K562 (cell line): ENCODE data around the gene DLGAP1. TPM values are rescaled to one million over a fixed set of nuclear protein-coding genes. Genes with fewer than 3 reads are reported as not detected.

ENCODE experiments used
- ATAC-seq: fragments of 200-7000 bp; cut with Tn5 transposase; 3 replicates; pipeline ENCODE4 v1.9.1; 2020; ENCODE audit warnings: moderate library complexity
- BruUV-seq: library from RNA; stranded (reverse); fragments of 400-500 nt; replicated peaks from 2 replicates; lab custom pipeline; 2021; lab: Mats Ljungman, UMichigan
- CTCF ChIA-PET: fragments of 300-600 bp; formaldehyde crosslinking; extraction: SDS; loops from one replicate; lab custom pipeline; 2021; ENCODE audit warnings: low intra/inter-chr PET ratio; lab: Yijun Ruan, JAX
- POLR2A ChIA-PET: fragments of 300-600, 350-650 bp; sonication (Branson Sonifier 250); formaldehyde crosslinking; extraction: SDS; loops from one replicate; lab custom pipeline; 2021; ENCODE audit warnings: antibody characterized with exemption, inconsistent platforms; lab: Yijun Ruan, JAX
- DNase-seq, 4 experiments: peaks; one replicate each; pipeline versions ENCODE4 v3.0.0 to v3.0.0-alpha.2; 2011 to 2018; ENCODE audit warnings: low spot score in 3 of 4, mixed read lengths in 3 of 4; ENCODE audit errors: extremely low read depth in 1 of 4
- FAIRE-seq: peaks from 2 replicates; lab custom pipeline; 2011; peaks lifted over from hg19 to GRCh38; lab: Jason Lieb, UNC
- H2AFZ ChIP-seq: 2 replicates; pipeline ENCODE4 v1.6.0; 2011; ENCODE audit warnings: low read depth, low read length, control low read depth, inconsistent platforms
- H3K27ac ChIP-seq: fragments of 200-600 bp; 3 replicates; pipeline ENCODE4 v1.8.0; 2011; ENCODE audit warnings: low read depth, mild to moderate bottlenecking, control low read depth, inconsistent platforms, low read length, moderate library complexity, mixed read lengths; ENCODE audit errors: extremely low read depth
- H3K27me3 ChIP-seq, 2 experiments: fragments of 300-600 bp in 1 of 2; 2 replicates in 1 of 2; 3 replicates in 1 of 2; pipeline versions ENCODE4 v1.6.0 to v1.8.0; 2011; ENCODE audit warnings: inconsistent platforms in 2 of 2, low read length in 2 of 2, mild to moderate bottlenecking in 1 of 2, mixed read lengths in 1 of 2, moderate library complexity in 1 of 2; ENCODE audit not compliant: control insufficient read depth in 2 of 2, insufficient read depth in 2 of 2
- H3K36me3 ChIP-seq: fragments of 300-600 bp; 3 replicates; pipeline ENCODE4 v1.8.0; 2011; ENCODE audit warnings: mild to moderate bottlenecking, low read length, inconsistent platforms; ENCODE audit not compliant: control insufficient read depth, insufficient read depth
- H3K4me1 ChIP-seq, 2 experiments: fragments of 200-600 bp in 1 of 2; replicated peaks in 1 of 2; 2 replicates in 1 of 2; 3 replicates in 1 of 2; pipeline versions ENCODE4 v1.5.1 to v1.8.0; 2011; ENCODE audit warnings: inconsistent platforms in 2 of 2, low read length in 2 of 2, mild to moderate bottlenecking in 1 of 2, mixed read lengths in 1 of 2, moderate library complexity in 1 of 2; ENCODE audit not compliant: control insufficient read depth in 2 of 2, insufficient read depth in 2 of 2
- H3K4me2 ChIP-seq: 2 replicates; pipeline ENCODE4 v1.6.1; 2011; ENCODE audit warnings: low read length, control low read depth, inconsistent platforms, mixed read lengths; ENCODE audit not compliant: insufficient read depth
- H3K4me3 ChIP-seq: fragments of 200-600 bp; sonication (generic), shearing (Covaris generic); 2 replicates; pipeline ENCODE4 v1.5.1; 2016; ENCODE audit warnings: control low read depth, inconsistent platforms
- H3K79me2 ChIP-seq: fragments of 200-600 bp; 3 replicates; pipeline ENCODE4 v1.8.0; 2011; ENCODE audit warnings: low read length, inconsistent platforms; ENCODE audit not compliant: control insufficient read depth, insufficient read depth
- H3K9ac ChIP-seq, 2 experiments: 2 replicates each; pipeline versions ENCODE4 v1.6.0 to v1.6.1; 2011; ENCODE audit warnings: low read depth in 2 of 2, low read length in 2 of 2, control low read depth in 1 of 2, inconsistent platforms in 1 of 2, mild to moderate bottlenecking in 1 of 2, mixed read lengths in 1 of 2; ENCODE audit not compliant: insufficient read depth in 1 of 2
- H3K9me1 ChIP-seq: one replicate; pipeline ENCODE4 v1.6.0; 2011; ENCODE audit warnings: inconsistent platforms, mild to moderate bottlenecking, low read length, moderate library complexity; ENCODE audit not compliant: control insufficient read depth, insufficient read depth
- H3K9me3 ChIP-seq: replicated peaks from 2 replicates; pipeline ENCODE4 v1.5.1; 2011; ENCODE audit warnings: low read depth, low read length, inconsistent platforms; ENCODE audit not compliant: control insufficient read depth, insufficient read depth
- H4K20me1 ChIP-seq: replicated peaks from 2 replicates; pipeline ENCODE4 v1.6.1; 2011; ENCODE audit warnings: low read length, inconsistent platforms, mixed read lengths; ENCODE audit not compliant: control insufficient read depth, insufficient read depth
- DIDO1 ChIP-seq: fragments of 450-650 bp; IDR thresholded peaks from 2 replicates; pipeline ENCODE4 v1.6.1; 2016; ENCODE audit warnings: low read depth, missing biosample characterization, missing genetic modification characterization
- HDAC3 ChIP-seq: fragments of 450-650 bp; IDR thresholded peaks from 2 replicates; pipeline ENCODE4 v1.6.1; 2018; ENCODE audit warnings: borderline replicate concordance, mild to moderate bottlenecking, moderate library complexity; ENCODE audit not compliant: partially characterized antibody
- IRF1 ChIP-seq: sonication (generic); formaldehyde crosslinking; IDR thresholded peaks from 2 replicates; pipeline ENCODE4 v1.8.0; 2022; ENCODE audit warnings: missing genetic modification reagents, mild to moderate bottlenecking, borderline replicate concordance
- XRCC3 ChIP-seq: fragments of 450-650 bp; IDR thresholded peaks from 2 replicates; pipeline ENCODE4 v1.6.1; 2017; ENCODE audit warnings: mild to moderate bottlenecking, moderate library complexity
- YY1 ChIP-seq, 3 experiments: IDR thresholded peaks; 2 replicates each; pipeline ENCODE4 v1.6.1; 2011; ENCODE audit warnings: low read length in 2 of 3, mild to moderate bottlenecking in 2 of 3, moderate library complexity in 2 of 3, borderline replicate concordance in 1 of 3, control low read depth in 1 of 3, low read depth in 1 of 3; ENCODE audit not compliant: insufficient read depth in 3 of 3, insufficient replicate concordance in 2 of 3, control insufficient read depth in 1 of 3, insufficient read length in 1 of 3; ENCODE audit errors: extremely low read depth in 1 of 3
- ZNF274 ChIP-seq: IDR thresholded peaks from 2 replicates; pipeline ENCODE4 v1.6.1; 2011; ENCODE audit warnings: low read depth, mild to moderate bottlenecking, low read length, moderate library complexity, borderline replicate concordance
- WGBS: fragments of 100-300 bp; shearing (Covaris generic); methylation state at CpG from one replicate; pipeline ENCODE4 v1.1.6; 2016; ENCODE audit warnings: low coverage, mixed read lengths; ENCODE audit not compliant: insufficient coverage; ENCODE audit errors: missing lambda C conversion rate; 5-methylcytosine and 5-hydroxymethylcytosine counted together
- in situ Hi-C: fragments of 300-500 bp; cut with MboI; formaldehyde crosslinking; loops from 4 replicates; pipeline ENCODE4 v1.15.0; 2018; ENCODE audit warnings: inconsistent platforms, mixed read lengths
- intact Hi-C: fragments of 100-400 bp; cut with micrococcal nuclease; formaldehyde crosslinking; loops from 2 replicates; pipeline ENCODE4 v1.14.2; 2022
- polyA plus RNA-seq, 8 experiments: library from polyadenylated mRNA; depleted of rRNA in 4 of 8; stranded (reverse) in 5 of 8; unstranded in 3 of 8; fragments of >200 nt; fragmentation: Nextera tagmentation in 2 of 8; fragmentation: Illumina TruSeq in 1 of 8; extraction: Ambion mirVana in 2 of 8; extraction: Trizol in 1 of 8; gene quantifications; 2 replicates each; pipeline versions ENCODE4 v1.2.1 to v1.2.3, GENCODE V29; 2011 to 2014; ENCODE audit warnings: inconsistent platforms in 1 of 8, missing spikeins in 1 of 8
- total RNA-seq, 7 experiments: library from RNA; depleted of rRNA in 6 of 7; stranded (reverse); fragments of >200 nt in 6 of 7; fragmentation: Illumina TruSeq in 2 of 7; extraction: Trizol in 2 of 7; gene quantifications; 2 replicates each; pipeline versions ENCODE4 v1.2.1 to v1.2.3, GENCODE V29; 2011 to 2021; ENCODE audit warnings: low replicate concordance in 1 of 7
- TF ChIP-seq, protein P1 (sequence below): fragments of 450-650 bp; IDR thresholded peaks from 2 replicates; pipeline ENCODE4 v1.7.0; 2016; ENCODE audit warnings: borderline replicate concordance

DLGAP1 gene
- total and polyA plus RNA-seq, 9 of the 15 experiments (the other 6 are each of a cell fraction or from before 2014, with no cell fraction given) = 0.04 to 0.22 (median 0.08) TPM

DNA sequence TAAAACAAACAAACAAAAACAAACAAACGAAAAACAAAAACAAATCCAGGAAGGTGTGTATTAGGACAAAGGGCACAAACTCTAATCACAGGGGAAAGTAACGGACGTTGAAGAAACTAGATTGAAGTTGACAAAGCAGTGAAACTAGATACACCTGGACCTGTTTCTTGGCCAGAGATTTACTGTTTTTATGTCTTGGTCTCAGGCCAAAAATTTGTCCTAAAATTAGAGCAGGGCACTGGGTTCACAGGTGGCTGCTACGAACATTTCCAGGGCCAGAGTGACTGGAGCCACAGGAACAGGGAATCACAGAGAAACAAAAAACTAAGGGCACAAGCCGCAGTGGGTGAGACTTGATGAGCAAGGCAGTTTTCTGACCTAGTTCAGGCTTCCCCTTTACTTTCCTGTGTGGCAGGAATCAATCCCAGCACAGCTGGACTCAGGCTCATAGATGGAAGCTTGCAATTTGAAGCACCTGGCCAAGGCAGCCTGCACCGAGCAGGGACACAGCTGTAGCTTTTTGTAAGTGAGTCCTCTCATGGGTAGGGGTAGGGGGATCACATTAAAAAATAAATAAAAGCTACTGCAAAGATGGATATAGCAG lies 329.4 kb downstream of the DLGAP1 start:
- ChIA-PET POLR2A (no interaction called here), CTCF (no interaction called here)
- intact Hi-C loops = no loop called here
- no peaks in the 10 kb centered on the region for H3K79me2 ChIP-seq
- no peaks in the 10 kb centered on the region; the same call in 1 of the 2 replicates for H3K9me3 ChIP-seq
- H2AFZ ChIP-seq = no peak overlapping the region
- TF ChIP-seq DIDO1 (tag) (no peak), IRF1 (CRISPR knock-in tag) (no peak), XRCC3 (no peak), YY1 (IDR thresholded peaks at IDR 0.05; ENCODE audit: borderline replicate concordance in 1 of 3, control insufficient read depth in 1 of 3, extremely low read depth in 1 of 3, insufficient read depth in 3 of 3, insufficient read length in 1 of 3, insufficient replicate concordance in 2 of 3, low read depth in 1 of 3, low read length in 2 of 3) (no peak), HDAC3 (no peak), ZNF274 (no peak)
- TF ChIP-seq, protein P1, sequence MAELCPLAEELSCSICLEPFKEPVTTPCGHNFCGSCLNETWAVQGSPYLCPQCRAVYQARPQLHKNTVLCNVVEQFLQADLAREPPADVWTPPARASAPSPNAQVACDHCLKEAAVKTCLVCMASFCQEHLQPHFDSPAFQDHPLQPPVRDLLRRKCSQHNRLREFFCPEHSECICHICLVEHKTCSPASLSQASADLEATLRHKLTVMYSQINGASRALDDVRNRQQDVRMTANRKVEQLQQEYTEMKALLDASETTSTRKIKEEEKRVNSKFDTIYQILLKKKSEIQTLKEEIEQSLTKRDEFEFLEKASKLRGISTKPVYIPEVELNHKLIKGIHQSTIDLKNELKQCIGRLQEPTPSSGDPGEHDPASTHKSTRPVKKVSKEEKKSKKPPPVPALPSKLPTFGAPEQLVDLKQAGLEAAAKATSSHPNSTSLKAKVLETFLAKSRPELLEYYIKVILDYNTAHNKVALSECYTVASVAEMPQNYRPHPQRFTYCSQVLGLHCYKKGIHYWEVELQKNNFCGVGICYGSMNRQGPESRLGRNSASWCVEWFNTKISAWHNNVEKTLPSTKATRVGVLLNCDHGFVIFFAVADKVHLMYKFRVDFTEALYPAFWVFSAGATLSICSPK = no peak
- WGBS = 4% methylated on average over 6 of the region's 6 CpGs
- BruUV-seq = no TSS peak
- H3K36me3 ChIP-seq = no peaks in the 10 kb centered on the region
- H4K20me1 ChIP-seq = no peaks in the 10 kb centered on the region
- in situ Hi-C loops = no loop called here
- H3K4me2 ChIP-seq = no peak overlapping the region
- H3K27ac ChIP-seq = no peak overlapping the region
- no peak overlapping the region for H3K4me3 ChIP-seq
- ATAC-seq (no peak), DNase-seq (no peak), FAIRE-seq (no peak)
- H3K27me3 ChIP-seq = no peaks in the 10 kb centered on the region
- no peaks in the 10 kb centered on the region for H3K4me1 ChIP-seq
- no peak overlapping the region for H3K9ac ChIP-seq
- H3K9me1 ChIP-seq = no peaks in the 10 kb centered on the region
